Brain microvascular endothelial cell (primary cell): Measurements from ENCODE around the gene P3H2.

ENCODE experiments used
- DNase-seq: peaks from one replicate; pipeline ENCODE4 v3.0.0-alpha.2; 2020
- H3K27ac ChIP-seq: fragments of 250-450 bp; sonication (Bioruptor Pico); 2 replicates; pipeline ENCODE4 v1.5.1; 2020; ENCODE audit warnings: mild to moderate bottlenecking, moderate library complexity
- H3K27me3 ChIP-seq: fragments of 250-450 bp; sonication (Bioruptor Pico); replicated peaks from 2 replicates; pipeline ENCODE4 v1.5.1; 2020; ENCODE audit warnings: mild to moderate bottlenecking
- H3K36me3 ChIP-seq: fragments of 250-450 bp; sonication (Bioruptor Pico); replicated peaks from 2 replicates; pipeline ENCODE4 v1.5.1; 2020; ENCODE audit warnings: mild to moderate bottlenecking
- H3K4me3 ChIP-seq: 2 replicates; pipeline ENCODE4 v1.5.1; 2011; ENCODE audit warnings: low read depth, mild to moderate bottlenecking, control low read depth, low read length, moderate library complexity
- in situ Hi-C: cut with HindIII; loops from 2 replicates; pipeline ENCODE4 v1.10.0; 2017; ENCODE audit warnings: low sequenced_read_pairs, low pct_ligation_motif_present
- TF ChIP-seq, protein P1 (sequence below): IDR thresholded peaks from 2 replicates; pipeline ENCODE4 v1.5.1; 2011; ENCODE audit warnings: low read depth, mild to moderate bottlenecking, moderate library complexity, low read length, control low read depth, inconsistent platforms; ENCODE audit errors: missing control alignments

Gene P3H2

DNA sequence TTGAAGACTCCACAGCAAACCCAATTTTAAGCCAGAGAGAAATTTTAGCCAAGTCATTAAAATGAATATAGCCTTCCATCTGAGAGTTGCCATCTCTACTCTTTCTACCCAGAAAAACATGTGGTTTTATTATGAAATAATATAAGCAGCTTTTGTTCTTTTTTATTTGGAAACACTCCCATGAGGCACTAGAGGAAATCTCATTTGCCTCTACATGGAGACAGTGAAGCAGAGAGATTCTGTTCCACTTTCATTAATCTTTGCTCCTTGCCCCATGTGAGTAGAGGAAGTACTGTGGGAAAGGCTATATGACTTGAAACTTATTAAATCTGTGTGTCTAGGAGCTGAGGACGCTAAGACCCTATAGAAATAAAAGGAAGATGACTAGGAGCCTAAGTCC lies 111.1 kb downstream of the P3H2 start:
- in situ Hi-C loops = no loop called here
- DNase-seq = no peak

DNA sequence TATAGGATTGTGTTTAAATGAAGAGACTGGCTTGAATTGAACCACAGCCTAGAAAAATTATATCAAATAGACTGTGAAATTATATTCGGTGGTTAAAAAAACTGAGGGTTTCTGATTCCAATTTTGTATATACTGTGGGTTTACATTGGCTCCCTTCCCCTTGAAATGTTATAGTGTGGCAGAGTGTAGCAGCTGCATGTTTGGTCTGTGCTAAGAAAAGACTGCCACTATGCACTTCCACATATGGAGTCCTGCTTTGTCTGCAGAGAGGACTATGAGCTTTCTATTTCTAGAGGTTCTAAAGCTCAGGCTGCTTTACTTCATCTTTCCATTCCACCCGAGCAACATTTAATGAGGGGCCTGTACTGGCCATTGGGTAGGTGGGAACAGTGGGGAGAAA lies 112.3 kb downstream of the P3H2 start:
- in situ Hi-C loops = no loop called here
- no peaks in the 10 kb centered on the region for H3K36me3 ChIP-seq
- H3K4me3 ChIP-seq = no peak overlapping the region
- no peak for DNase-seq
- H3K27me3 ChIP-seq = no peaks in the 10 kb centered on the region
- H3K27ac ChIP-seq = no peak overlapping the region
- TF ChIP-seq, protein P1, sequence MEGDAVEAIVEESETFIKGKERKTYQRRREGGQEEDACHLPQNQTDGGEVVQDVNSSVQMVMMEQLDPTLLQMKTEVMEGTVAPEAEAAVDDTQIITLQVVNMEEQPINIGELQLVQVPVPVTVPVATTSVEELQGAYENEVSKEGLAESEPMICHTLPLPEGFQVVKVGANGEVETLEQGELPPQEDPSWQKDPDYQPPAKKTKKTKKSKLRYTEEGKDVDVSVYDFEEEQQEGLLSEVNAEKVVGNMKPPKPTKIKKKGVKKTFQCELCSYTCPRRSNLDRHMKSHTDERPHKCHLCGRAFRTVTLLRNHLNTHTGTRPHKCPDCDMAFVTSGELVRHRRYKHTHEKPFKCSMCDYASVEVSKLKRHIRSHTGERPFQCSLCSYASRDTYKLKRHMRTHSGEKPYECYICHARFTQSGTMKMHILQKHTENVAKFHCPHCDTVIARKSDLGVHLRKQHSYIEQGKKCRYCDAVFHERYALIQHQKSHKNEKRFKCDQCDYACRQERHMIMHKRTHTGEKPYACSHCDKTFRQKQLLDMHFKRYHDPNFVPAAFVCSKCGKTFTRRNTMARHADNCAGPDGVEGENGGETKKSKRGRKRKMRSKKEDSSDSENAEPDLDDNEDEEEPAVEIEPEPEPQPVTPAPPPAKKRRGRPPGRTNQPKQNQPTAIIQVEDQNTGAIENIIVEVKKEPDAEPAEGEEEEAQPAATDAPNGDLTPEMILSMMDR = no peak

More for the DNA sequence above, 111.1 kb downstream of the P3H2 start:
- TF ChIP-seq, protein P1 = no peak
- no peak overlapping the region for H3K4me3 ChIP-seq
- no peak overlapping the region for H3K27ac ChIP-seq
- no peaks in the 10 kb centered on the region for H3K27me3 ChIP-seq
- H3K36me3 ChIP-seq = no peaks in the 10 kb centered on the region

DNA sequence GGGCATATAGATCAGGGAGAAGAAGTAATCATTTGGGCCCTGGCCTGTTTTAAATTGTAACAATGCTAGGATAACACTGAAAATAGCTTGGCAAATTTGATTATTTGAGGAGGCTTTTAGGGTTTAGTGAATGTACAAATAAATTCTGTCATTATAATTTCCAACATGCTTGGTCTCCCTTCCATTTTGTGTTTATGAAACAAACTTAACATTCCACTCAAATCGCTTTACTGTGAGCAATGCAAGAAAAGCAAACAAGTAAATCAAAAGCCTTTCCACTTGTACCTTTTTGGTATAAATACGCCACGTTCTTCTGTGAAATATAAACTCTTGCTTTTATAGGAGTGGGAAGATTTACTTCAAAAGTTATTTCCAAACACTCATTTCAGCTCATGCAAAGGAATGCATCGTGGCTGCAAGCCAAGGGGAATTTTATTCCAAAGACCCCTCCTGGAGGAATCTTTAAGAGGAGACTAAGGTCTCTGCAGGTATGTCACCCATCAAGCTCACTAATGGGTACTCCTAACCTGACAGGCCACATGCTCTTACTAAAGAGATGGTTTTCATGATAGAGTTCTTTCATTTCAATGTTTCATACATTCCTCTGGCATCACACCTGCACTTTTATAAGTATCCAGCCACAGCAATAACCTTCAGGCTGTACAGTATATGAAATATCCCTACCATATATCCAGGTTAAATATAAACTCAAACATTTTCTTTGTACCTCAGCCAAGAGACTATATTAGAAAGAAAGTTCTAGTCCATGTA lies 115.2 kb downstream of the P3H2 start:
- in situ Hi-C loops = no loop called here

DNA sequence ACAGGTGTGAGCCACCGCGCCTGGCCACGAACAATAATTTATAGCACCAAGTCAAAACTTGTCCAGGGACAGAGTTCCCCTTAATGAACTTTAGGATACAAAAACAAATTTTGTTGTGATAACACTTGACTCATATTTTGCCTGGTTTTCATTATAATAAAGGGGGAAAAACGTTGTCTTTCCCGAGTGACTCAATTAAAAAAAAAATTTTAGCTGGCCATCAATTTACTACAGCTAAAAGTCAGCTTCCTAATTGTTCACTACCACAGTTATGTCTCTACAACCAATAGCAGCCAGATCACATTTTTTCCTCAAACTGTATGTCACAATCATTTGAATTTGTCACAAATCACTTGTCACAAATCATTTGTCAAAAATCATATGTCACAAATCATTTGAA lies 116.0 kb downstream of the P3H2 start:
- DNase-seq = no peak
- Histone ChIP-seq H3K4me3 (no peak overlapping the region), H3K27me3 (no peaks in the 10 kb centered on the region), H3K36me3 (no peaks in the 10 kb centered on the region), H3K27ac (no peak overlapping the region)
- in situ Hi-C loops = no loop called here
- TF ChIP-seq, protein P1 = no peak

More for the DNA sequence above, 115.2 kb downstream of the P3H2 start:
- Histone ChIP-seq H3K27me3 (no peaks in the 10 kb centered on the region), H3K4me3 (no peak overlapping the region), H3K36me3 (no peaks in the 10 kb centered on the region), H3K27ac (no peak overlapping the region)
- no peak for DNase-seq
- TF ChIP-seq, protein P1 = no peak

DNA sequence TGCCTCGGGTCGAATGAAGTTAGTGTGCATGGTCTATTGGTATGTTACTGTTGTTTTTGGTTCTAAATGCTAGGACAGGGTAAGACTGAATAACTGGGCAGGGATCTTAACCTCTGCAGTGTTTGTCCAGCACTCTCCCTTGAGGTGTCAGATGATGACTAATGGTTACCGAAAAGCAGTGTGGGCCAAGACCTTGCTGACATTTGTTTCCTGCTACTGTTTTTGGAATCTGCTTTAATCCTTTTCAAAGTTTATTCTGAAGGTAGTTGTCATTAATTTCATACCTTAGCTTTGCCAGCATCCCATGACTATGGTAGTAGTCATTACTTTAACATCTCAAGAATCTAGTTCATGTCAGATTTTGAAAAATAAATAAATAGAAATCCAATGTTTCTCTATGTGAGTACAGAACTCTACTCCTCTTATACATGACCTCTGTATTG lies 117.0 kb downstream of the P3H2 start:
- H3K27me3 ChIP-seq = no peaks in the 10 kb centered on the region
- DNase-seq = peak; percentile 78
- H3K4me3 ChIP-seq = no peak overlapping the region
- no peaks in the 10 kb centered on the region for H3K36me3 ChIP-seq
- H3K27ac ChIP-seq = peak overlapping the region; percentile 59
- in situ Hi-C loops = no loop called here
- TF ChIP-seq, protein P1 = no peak

DNA sequence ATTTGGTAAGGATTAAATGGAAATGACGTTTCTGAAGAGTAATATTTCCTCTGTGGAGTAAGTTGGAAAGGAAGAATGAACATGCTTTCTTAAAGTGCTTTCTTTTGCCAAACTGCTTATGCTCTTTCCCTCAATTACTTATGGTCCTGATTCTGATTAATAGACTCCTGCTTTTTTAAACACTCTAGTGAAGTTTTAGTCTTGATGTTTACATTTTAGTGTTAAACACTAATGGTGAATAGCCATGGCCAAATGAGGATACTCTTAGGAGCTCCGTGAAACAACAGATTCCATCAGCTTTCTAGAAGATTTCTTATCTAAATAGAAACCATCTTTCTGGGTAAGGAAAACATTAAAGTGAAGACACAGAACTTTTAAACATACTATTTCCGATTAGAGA lies 117.6 kb downstream of the P3H2 start:
- Histone ChIP-seq H3K27ac (peak overlapping the region; percentile 59), H3K27me3 (no peaks in the 10 kb centered on the region), H3K4me3 (no peak overlapping the region), H3K36me3 (no peaks in the 10 kb centered on the region)
- in situ Hi-C loops = no loop called here
- TF ChIP-seq, protein P1 = no peak
- DNase-seq = no peak
